GM10248 (cell line): Measurements from ENCODE around the gene TOPORS.

Source experiments
- CTCF ChIA-PET: fragments of 300-600 bp; sonication (Branson Sonifier 250); formaldehyde crosslinking; extraction: SDS; loops from one replicate; lab custom pipeline; 2021; ENCODE audit warnings: antibody characterized with exemption; lab: Yijun Ruan, JAX
- POLR2A ChIA-PET: fragments of 350-650 bp; sonication (Branson Sonifier 250); formaldehyde crosslinking; extraction: SDS; loops from one replicate; lab custom pipeline; 2020; ENCODE audit warnings: antibody characterized with exemption; lab: Yijun Ruan, JAX
- DNase-seq: peaks from one replicate; pipeline ENCODE4 v3.0.0; 2012; ENCODE audit errors: extremely low spot score
- TF ChIP-seq, protein P1 (sequence below): IDR thresholded peaks from 2 replicates; pipeline ENCODE4 v1.5.1; 2012; ENCODE audit warnings: mild to moderate bottlenecking, low read depth; ENCODE audit errors: extremely low read depth, missing control alignments, control extremely low read depth

Gene TOPORS

DNA sequence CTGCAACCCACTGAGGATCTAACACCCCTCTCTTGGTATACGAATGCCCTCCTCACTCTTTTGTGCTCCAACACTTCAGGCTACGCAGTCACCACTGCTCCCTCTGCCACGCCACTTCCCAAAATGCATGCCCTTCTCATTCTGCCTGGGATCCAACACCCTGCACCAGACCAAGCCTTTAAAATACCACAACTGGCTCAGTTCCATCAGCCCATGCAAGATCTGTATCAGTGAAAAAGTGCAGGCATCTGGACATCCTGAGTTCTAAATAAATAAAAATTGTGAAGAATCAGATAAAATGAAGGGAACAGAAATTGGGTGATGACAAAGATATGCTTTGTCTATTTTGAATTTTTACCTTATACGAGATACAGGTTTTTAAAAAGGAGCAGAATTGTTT is 17.9 kb upstream of the TOPORS start:
- ChIA-PET CTCF (no interaction called here), POLR2A (no interaction called here)
- no peak for DNase-seq
- TF ChIP-seq, protein P1, sequence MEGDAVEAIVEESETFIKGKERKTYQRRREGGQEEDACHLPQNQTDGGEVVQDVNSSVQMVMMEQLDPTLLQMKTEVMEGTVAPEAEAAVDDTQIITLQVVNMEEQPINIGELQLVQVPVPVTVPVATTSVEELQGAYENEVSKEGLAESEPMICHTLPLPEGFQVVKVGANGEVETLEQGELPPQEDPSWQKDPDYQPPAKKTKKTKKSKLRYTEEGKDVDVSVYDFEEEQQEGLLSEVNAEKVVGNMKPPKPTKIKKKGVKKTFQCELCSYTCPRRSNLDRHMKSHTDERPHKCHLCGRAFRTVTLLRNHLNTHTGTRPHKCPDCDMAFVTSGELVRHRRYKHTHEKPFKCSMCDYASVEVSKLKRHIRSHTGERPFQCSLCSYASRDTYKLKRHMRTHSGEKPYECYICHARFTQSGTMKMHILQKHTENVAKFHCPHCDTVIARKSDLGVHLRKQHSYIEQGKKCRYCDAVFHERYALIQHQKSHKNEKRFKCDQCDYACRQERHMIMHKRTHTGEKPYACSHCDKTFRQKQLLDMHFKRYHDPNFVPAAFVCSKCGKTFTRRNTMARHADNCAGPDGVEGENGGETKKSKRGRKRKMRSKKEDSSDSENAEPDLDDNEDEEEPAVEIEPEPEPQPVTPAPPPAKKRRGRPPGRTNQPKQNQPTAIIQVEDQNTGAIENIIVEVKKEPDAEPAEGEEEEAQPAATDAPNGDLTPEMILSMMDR = no peak

DNA sequence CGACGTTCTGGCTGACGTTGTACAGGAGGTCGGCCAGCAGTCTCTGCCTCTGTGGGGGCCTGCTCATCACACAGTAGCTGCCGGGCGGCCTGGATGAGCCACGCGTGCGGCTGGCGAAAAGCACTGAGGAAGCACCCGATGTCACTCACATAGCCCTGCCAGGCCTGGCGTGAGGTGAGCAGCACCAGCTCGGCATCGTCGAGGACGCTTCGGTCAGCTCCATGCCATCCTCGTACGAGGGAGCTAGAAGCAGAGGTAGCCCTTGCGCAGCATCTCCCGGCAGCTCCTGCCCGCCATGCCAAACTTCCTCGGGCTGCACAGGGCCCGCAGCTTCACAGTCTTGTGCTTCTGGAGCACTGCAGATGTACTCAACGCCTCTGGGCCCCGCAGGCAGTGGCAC is 14.4 kb upstream of the TOPORS start:
- no peak for DNase-seq
- ChIA-PET CTCF (interaction anchor here (1.7 to 9.9 kb wide), 6 partner anchors 10 to 188 kb away, joined by 4 to 88 read pairs (median 14); partner anchors contain the start of gene RIGI), POLR2A (no interaction called here)
- TF ChIP-seq, protein P1 = no peak

GRCh38 chr9:32565967-32566366 is 13.6 kb upstream of the TOPORS start:
- ChIA-PET CTCF (interaction anchor here (0.8 to 9.9 kb wide), 7 partner anchors 9 to 187 kb away, joined by 3 to 88 read pairs (median 6); partner anchors contain the start of gene RIGI), POLR2A (no interaction called here)
- TF ChIP-seq, protein P1 = no peak
- DNase-seq = no peak

DNA sequence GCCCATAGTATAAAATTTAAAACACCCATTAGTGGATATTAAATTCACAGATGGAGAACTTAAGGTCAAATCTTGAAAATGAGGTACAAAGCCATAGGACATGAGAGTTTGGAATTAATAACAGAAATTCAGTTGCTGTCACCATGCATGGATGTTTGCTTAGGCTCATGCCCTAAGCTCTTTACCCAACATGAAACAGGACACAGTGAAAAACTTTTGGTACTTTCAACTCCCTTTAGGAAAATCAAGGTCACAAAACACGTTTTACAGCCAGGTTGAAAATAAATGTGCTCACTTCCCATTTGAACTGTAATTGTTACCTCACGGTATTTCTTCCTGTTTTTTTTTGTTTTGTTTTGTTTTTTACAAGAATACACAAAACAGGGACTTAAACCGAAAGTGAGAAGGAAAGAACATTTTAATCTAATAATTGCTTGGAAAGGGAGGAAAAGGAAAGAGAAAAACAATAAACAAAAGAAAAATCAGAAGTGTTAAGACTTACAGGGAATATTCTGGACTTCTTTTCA is 6.1 kb upstream of the TOPORS start:
- ChIA-PET POLR2A (no interaction called here), CTCF (interaction anchor here (1.3 to 1.8 kb wide), 5 partner anchors 9 to 179 kb away, joined by 3 to 10 read pairs (median 4); no protein-coding TSS in a partner anchor)
- DNase-seq = no peak
- TF ChIP-seq, protein P1 = no peak

GRCh38 chr9:32554591-32554990 is 2.2 kb upstream of the TOPORS start:
- DNase-seq = no peak
- POLR2A ChIA-PET = no interaction called here
- TF ChIP-seq, protein P1 = no peak
- CTCF ChIA-PET = interaction anchor here (0.7 to 3.4 kb wide), 5 partner anchors 9 to 175 kb away, joined by 3 to 28 read pairs (median 6); partner anchors contain the start of gene NDUFB6

DNA sequence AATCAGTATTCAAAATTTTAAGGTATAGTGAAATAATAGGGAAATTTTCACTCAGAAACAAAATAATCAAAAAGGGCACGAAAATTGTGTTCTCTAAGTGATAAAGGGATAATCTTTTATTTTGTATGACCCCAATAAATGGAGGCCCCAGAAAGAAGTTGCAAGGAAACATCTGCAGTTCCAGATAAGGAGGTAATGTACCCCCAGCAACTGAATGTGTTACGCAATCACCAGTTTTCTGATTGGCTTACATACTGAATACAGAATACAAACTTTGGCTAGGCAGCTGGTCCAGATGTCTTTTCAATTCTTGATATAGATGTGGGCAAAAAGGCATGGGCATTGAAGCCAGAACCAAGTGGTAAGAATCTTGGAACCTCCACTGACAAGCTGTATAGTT is 1.7 kb upstream of the TOPORS start:
- DNase-seq = no peak
- POLR2A ChIA-PET = no interaction called here
- TF ChIP-seq, protein P1 = no peak
- CTCF ChIA-PET = interaction anchor here (1.4 to 3.4 kb wide), 4 partner anchors 10 to 175 kb away, joined by 3 to 28 read pairs (median 13); partner anchors contain the start of gene NDUFB6
